GM12878 (cell line): ENCODE data around the gene COL4A2. TPM values are rescaled to one million over a fixed set of nuclear protein-coding genes. Genes with fewer than 3 reads are reported as not detected.
A peak's percentile ranks its signal among the peaks of the same experiment; 100 is the strongest.

ENCODE experiments used
- ATAC-seq: fragments of 200-7000 bp; cut with Tn5 transposase; 3 replicates; pipeline ENCODE4 v1.9.1; 2020; ENCODE audit warnings: mild to moderate bottlenecking, moderate library complexity
- BruUV-seq: library from RNA; stranded (reverse); fragments of 400-500 nt; replicated peaks from 2 replicates; lab custom pipeline; 2021; lab: Mats Ljungman, UMichigan
- CTCF ChIA-PET: fragments of 300-600 bp; sonication (Branson Sonifier 250); formaldehyde crosslinking; extraction: SDS; loops from one replicate; lab custom pipeline; 2021; ENCODE audit warnings: inconsistent platforms; lab: Yijun Ruan, JAX
- POLR2A ChIA-PET: fragments of 350-600 bp; formaldehyde crosslinking; extraction: SDS; loops from one replicate; lab custom pipeline; 2021; ENCODE audit warnings: inconsistent platforms; lab: Charles Lee
- RAD21 ChIA-PET: fragments of 300-600 bp; sonication (Branson Sonifier 250); formaldehyde crosslinking; loops from one replicate; lab custom pipeline; 2023; ENCODE audit warnings: antibody characterized with exemption; ENCODE audit not compliant: unreplicated experiment; lab: Charles Lee
- SMC1A ChIA-PET: fragments of 300-600 bp; sonication (Branson Sonifier 250); formaldehyde crosslinking; loops from one replicate; lab custom pipeline; 2023; ENCODE audit not compliant: unreplicated experiment, uncharacterized antibody; lab: Charles Lee
- DNase-seq: peaks from one replicate; pipeline ENCODE4 v3.0.0-alpha.2; 2011; ENCODE audit warnings: low read depth, low spot score
- FAIRE-seq: peaks from 3 replicates; lab custom pipeline; 2011; peaks lifted over from hg19 to GRCh38; lab: Jason Lieb, UNC
- H2AFZ ChIP-seq: 2 replicates; pipeline ENCODE4 v1.6.0; 2011; ENCODE audit warnings: low read depth, low read length, control low read depth; ENCODE audit not compliant: control insufficient read depth
- H3K27ac ChIP-seq: 2 replicates; pipeline ENCODE4 v1.5.1; 2011; ENCODE audit warnings: control low read depth; ENCODE audit not compliant: control insufficient read depth, insufficient read depth
- H3K27me3 ChIP-seq, 2 experiments: replicated peaks in 1 of 2; 2 replicates each; pipeline versions ENCODE4 v1.6.0 to v1.6.1; 2011; ENCODE audit warnings: low read length in 1 of 2; ENCODE audit not compliant: control insufficient read depth in 2 of 2, insufficient read depth in 2 of 2
- H3K36me3 ChIP-seq, 2 experiments: 2 replicates each; pipeline ENCODE4 v1.5.1; 2011; ENCODE audit warnings: low read length in 1 of 2; ENCODE audit not compliant: control insufficient read depth in 2 of 2, insufficient read depth in 2 of 2
- H3K4me1 ChIP-seq: 2 replicates; pipeline ENCODE4 v1.6.1; 2011; ENCODE audit warnings: mild to moderate bottlenecking, low read length, moderate library complexity, mixed read lengths; ENCODE audit not compliant: control insufficient read depth, insufficient read depth
- H3K4me2 ChIP-seq: 2 replicates; pipeline ENCODE4 v1.6.0; 2011; ENCODE audit warnings: control low read depth; ENCODE audit not compliant: control insufficient read depth, insufficient read depth
- H3K4me3 ChIP-seq: fragments of 200-600 bp; sonication (generic); 2 replicates; pipeline ENCODE4 v1.5.1; 2016
- H3K79me2 ChIP-seq: 2 replicates; pipeline ENCODE4 v1.6.0; 2011; ENCODE audit warnings: low read length; ENCODE audit not compliant: control insufficient read depth, insufficient read depth
- H3K9ac ChIP-seq: 2 replicates; pipeline ENCODE4 v1.8.0; 2011; ENCODE audit warnings: low read length, control low read depth, mixed read lengths; ENCODE audit not compliant: control insufficient read depth, insufficient read depth
- H3K9me3 ChIP-seq: replicated peaks from 3 replicates; pipeline ENCODE4 v1.5.1; 2011; ENCODE audit warnings: mild to moderate bottlenecking, low read length; ENCODE audit not compliant: control insufficient read depth, insufficient read depth
- H4K20me1 ChIP-seq: 2 replicates; pipeline ENCODE4 v1.6.0; 2011; ENCODE audit not compliant: control insufficient read depth, insufficient read depth
- BMI1 ChIP-seq: fragments of 450-650 bp; IDR thresholded peaks from 2 replicates; pipeline ENCODE4 v1.6.1; 2016; ENCODE audit warnings: mild to moderate bottlenecking, moderate library complexity, borderline replicate concordance
- CBX3 ChIP-seq: fragments of 200-600 bp; sonication (generic); IDR thresholded peaks from 2 replicates; pipeline ENCODE4 v1.6.1; 2016; ENCODE audit warnings: low read depth, borderline replicate concordance
- ESRRA ChIP-seq: IDR thresholded peaks from 2 replicates; pipeline ENCODE4 v1.6.1; 2012; ENCODE audit warnings: mild to moderate bottlenecking, low read length, improper control_type of control experiment
- FOS ChIP-seq: IDR thresholded peaks from 3 replicates; pipeline ENCODE4 v1.6.1; 2011; ENCODE audit warnings: borderline replicate concordance; ENCODE audit not compliant: insufficient read length; ENCODE audit errors: extremely low read depth
- IRF5 ChIP-seq: fragments of 450-650 bp; IDR thresholded peaks from 2 replicates; pipeline ENCODE4 v1.6.1; 2017; ENCODE audit warnings: borderline replicate concordance
- NR2C2 ChIP-seq: IDR thresholded peaks from 2 replicates; pipeline ENCODE4 v1.6.1; 2011; ENCODE audit warnings: borderline replicate concordance, low read depth; ENCODE audit not compliant: control insufficient read depth, insufficient read length
- PAX8 ChIP-seq: fragments of 450-650 bp; IDR thresholded peaks from 2 replicates; pipeline ENCODE4 v1.6.1; 2017; ENCODE audit warnings: mild to moderate bottlenecking, moderate library complexity
- ZNF217 ChIP-seq: fragments of 450-650 bp; IDR thresholded peaks from 2 replicates; pipeline ENCODE4 v1.6.1; 2017; ENCODE audit warnings: antibody characterized with exemption, mild to moderate bottlenecking
- ZNF622 ChIP-seq: fragments of 450-650 bp; IDR thresholded peaks from 2 replicates; pipeline ENCODE4 v1.6.1; 2017; ENCODE audit warnings: mild to moderate bottlenecking, inconsistent platforms
- WGBS: methylation state at CpG from one replicate; pipeline ENCODE4 v1.1.6; 2016; ENCODE audit warnings: low lambda C conversion rate; ENCODE audit not compliant: insufficient replicate concordance, insufficient coverage; ENCODE audit errors: missing lambda C conversion rate; 5-methylcytosine and 5-hydroxymethylcytosine counted together
- in situ Hi-C: fragments of 300-500 bp; cut with MboI; formaldehyde crosslinking; loops from 9 replicates; pipeline ENCODE4 v1.14.3; 2018; ENCODE audit warnings: mixed read lengths
- intact Hi-C: fragments of 100-400 bp; cut with micrococcal nuclease; formaldehyde crosslinking; loops from one replicate; pipeline ENCODE4 v1.14.2; 2022; ENCODE audit not compliant: unreplicated experiment
- polyA plus RNA-seq, 11 experiments: library from polyadenylated mRNA; depleted of rRNA in 4 of 11; unstranded in 6 of 11; stranded (reverse) in 5 of 11; fragments of >200 nt; fragmentation: Nextera tagmentation in 4 of 11; fragmentation: Illumina TruSeq in 1 of 11; extraction: Ambion mirVana in 4 of 11; extraction: Trizol in 1 of 11; gene quantifications; 1 replicate in 1 of 11; 2 replicates in 10 of 11; pipeline versions ENCODE4 v1.2.1 to v1.2.3, GENCODE V29; 2011 to 2016; ENCODE audit warnings: inconsistent platforms in 2 of 11, missing spikeins in 2 of 11, low read depth in 1 of 11
- total RNA-seq, 4 experiments: library from RNA; depleted of rRNA in 3 of 4; stranded (reverse); fragments of >200 nt in 3 of 4; fragmentation: Illumina TruSeq in 1 of 4; extraction: Trizol in 1 of 4; gene quantifications; 2 replicates each; pipeline versions ENCODE4 v1.2.1 to v1.2.3, GENCODE V29; 2013 to 2021
- TF ChIP-seq, protein P1 (sequence below): fragments of 450-650 bp; IDR thresholded peaks from 2 replicates; pipeline ENCODE4 v1.6.1; 2018; ENCODE audit warnings: borderline replicate concordance, mild to moderate bottlenecking; ENCODE audit not compliant: partially characterized antibody

COL4A2 gene
- total and polyA plus RNA-seq, 10 of the 15 experiments (the other 5 are each of a cell fraction or from before 2014, with no cell fraction given): 0.16 to 1.6 (median 0.62) TPM; not detected in 3

GRCh38 chr13:110509971-110510786, 203.1 kb downstream of the COL4A2 start:
- peak; percentile 36 for TF ChIP-seq NR2C2
- no peak for TF ChIP-seq ESRRA
- TF ChIP-seq PAX8: no peak
- TF ChIP-seq, all 136 proteins: peak for 1
- CTCF ChIA-PET: interaction anchor here (1.0 to 2.0 kb wide), 3 partner anchors 55 to 289 kb away, joined by 4 to 6 read pairs (median 5); no protein-coding TSS in a partner anchor
- BruUV-seq: no TSS peak

DNA sequence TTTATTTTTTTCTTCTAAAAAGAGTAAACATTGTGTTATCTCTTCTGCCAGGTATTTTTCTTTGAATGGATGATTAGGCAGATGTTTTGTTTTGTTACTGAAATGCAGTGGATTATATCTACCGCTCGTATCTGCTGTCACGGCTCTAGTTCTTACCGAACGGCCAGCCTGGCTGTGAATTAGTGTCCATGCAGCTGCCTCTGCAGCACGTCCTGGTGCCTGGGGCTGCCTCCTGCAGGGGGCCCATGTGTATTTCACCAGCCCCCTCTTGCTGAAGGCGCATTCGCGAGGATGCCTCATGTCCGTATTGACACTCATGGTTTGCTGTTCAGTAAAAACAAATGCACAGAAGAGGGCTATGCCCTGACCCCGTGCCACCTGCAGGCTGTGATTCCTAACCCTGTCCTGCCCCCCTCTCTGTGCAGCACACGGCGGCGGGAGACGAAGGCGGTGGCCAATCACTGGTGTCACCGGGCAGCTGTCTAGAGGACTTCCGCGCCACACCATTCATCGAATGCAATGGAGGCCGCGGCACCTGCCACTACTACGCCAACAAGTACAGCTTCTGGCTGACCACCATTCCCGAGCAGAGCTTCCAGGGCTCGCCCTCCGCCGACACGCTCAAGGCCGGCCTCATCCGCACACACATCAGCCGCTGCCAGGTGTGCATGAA, 204.6 kb downstream of the COL4A2 start:
- peaks cover 3% of the 10 kb centered on the region; the same call in 1 of the 2 replicates for H4K20me1 ChIP-seq
- H3K27me3 ChIP-seq: no peaks in the 10 kb centered on the region; a peak in 1 of 4 replicates
- CTCF ChIA-PET: no interaction called here
- H3K9me3 ChIP-seq: no peaks in the 10 kb centered on the region
- peaks cover 4% of the 10 kb centered on the region; the same call in 1 of the 2 replicates for H3K4me1 ChIP-seq
- SMC1A ChIA-PET: interaction anchor here (0.7 kb wide), 1 partner anchor 156 kb away, joined by 3 read pairs; no protein-coding TSS in a partner anchor
- no TSS peak for BruUV-seq
- no peak overlapping the region for H3K9ac ChIP-seq
- FAIRE-seq (no peak), ATAC-seq (no peak), DNase-seq (no peak)
- POLR2A ChIA-PET: no interaction called here
- H3K4me2 ChIP-seq: no peak overlapping the region
- H3K79me2 ChIP-seq: no peaks in the 10 kb centered on the region
- H2AFZ ChIP-seq: no peak overlapping the region
- RAD21 ChIA-PET: interaction anchor here (1.6 kb wide), 1 partner anchor 56 kb away, joined by 4 read pairs; no protein-coding TSS in a partner anchor
- H3K4me3 ChIP-seq: no peak overlapping the region
- 73% methylated on average over 31 of the region's 31 CpGs for WGBS
- H3K27ac ChIP-seq: no peak overlapping the region
- intact Hi-C loops: no loop called here
- no peaks in the 10 kb centered on the region for H3K36me3 ChIP-seq
- in situ Hi-C loops: no loop called here
- TF ChIP-seq CBX3 (no peak), ZNF622 (no peak), BMI1 (no peak), ZNF217 (no peak), IRF5 (no peak), FOS (no peak)
- TF ChIP-seq, protein P1, sequence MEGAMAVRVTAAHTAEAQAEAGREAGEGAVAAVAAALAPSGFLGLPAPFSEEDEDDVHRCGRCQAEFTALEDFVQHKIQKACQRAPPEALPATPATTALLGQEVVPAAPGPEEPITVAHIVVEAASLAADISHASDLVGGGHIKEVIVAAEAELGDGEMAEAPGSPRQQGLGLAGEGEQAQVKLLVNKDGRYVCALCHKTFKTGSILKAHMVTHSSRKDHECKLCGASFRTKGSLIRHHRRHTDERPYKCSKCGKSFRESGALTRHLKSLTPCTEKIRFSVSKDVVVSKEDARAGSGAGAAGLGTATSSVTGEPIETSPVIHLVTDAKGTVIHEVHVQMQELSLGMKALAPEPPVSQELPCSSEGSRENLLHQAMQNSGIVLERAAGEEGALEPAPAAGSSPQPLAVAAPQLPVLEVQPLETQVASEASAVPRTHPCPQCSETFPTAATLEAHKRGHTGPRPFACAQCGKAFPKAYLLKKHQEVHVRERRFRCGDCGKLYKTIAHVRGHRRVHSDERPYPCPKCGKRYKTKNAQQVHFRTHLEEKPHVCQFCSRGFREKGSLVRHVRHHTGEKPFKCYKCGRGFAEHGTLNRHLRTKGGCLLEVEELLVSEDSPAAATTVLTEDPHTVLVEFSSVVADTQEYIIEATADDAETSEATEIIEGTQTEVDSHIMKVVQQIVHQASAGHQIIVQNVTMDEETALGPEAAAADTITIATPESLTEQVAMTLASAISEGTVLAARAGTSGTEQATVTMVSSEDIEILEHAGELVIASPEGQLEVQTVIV: no peak

More at GRCh38 chr13:110509971-110510786, 203.1 kb downstream of the COL4A2 start:
- no peaks in the 10 kb centered on the region for H3K9me3 ChIP-seq
- peaks cover 3% of the 10 kb centered on the region; the same call in 1 of the 2 replicates for H4K20me1 ChIP-seq
- no peaks in the 10 kb centered on the region; a peak in 1 of 4 replicates for H3K27me3 ChIP-seq
- no peak overlapping the region for H3K9ac ChIP-seq
- no peak overlapping the region for H3K27ac ChIP-seq
- peak; percentile 81 for ATAC-seq
- no peaks in the 10 kb centered on the region for H3K36me3 ChIP-seq
- no peaks in the 10 kb centered on the region for H3K79me2 ChIP-seq
- H3K4me3 ChIP-seq: no peak overlapping the region
- H3K4me2 ChIP-seq: no peak overlapping the region
- DNase-seq: no peak
- no peak for FAIRE-seq
- 33% methylated on average over 17 of the region's 18 CpGs for WGBS
- POLR2A ChIA-PET: interaction anchor here (0.6 kb wide), 1 partner anchor 12 kb away, joined by 3 read pairs; no protein-coding TSS in a partner anchor
- RAD21 ChIA-PET: interaction anchor here (1.6 kb wide), 1 partner anchor 55 kb away, joined by 4 read pairs; no protein-coding TSS in a partner anchor
- peaks cover under 1% of the 10 kb centered on the region; the same call in 1 of the 2 replicates for H3K4me1 ChIP-seq
- H2AFZ ChIP-seq: no peak overlapping the region
- SMC1A ChIA-PET: interaction anchor here (0.8 to 1.5 kb wide), 6 partner anchors 16 to 55 kb away, joined by 3 read pairs; no protein-coding TSS in a partner anchor
- intact Hi-C loops (no loop called here), in situ Hi-C loops (no loop called here)
